ENCODE data around the gene TOPBP1. TPM values are rescaled to one million over a fixed set of nuclear protein-coding genes. Genes with fewer than 3 reads are reported as not detected.

TOPBP1 gene
- total RNA-seq, 1 experiment from 2014 or later = 51.5 TPM

- Histone ChIP-seq H3K4ac (ENCODE audit: low read depth, low read length) (no peak overlapping the region), H3K14ac (ENCODE audit: insufficient read depth, low read length) (no peak overlapping the region), H2AK5ac (ENCODE audit: insufficient read length, low read length) (no peak overlapping the region), H3K79me2 (ENCODE audit: insufficient read depth, low read length) (no peaks in the 10 kb centered on the region), H3K9ac (ENCODE audit: extremely low read depth, insufficient read length, low read length) (no peak overlapping the region), H3K27me3 (ENCODE audit: insufficient read depth, low read length) (no peaks in the 10 kb centered on the region), H4K8ac (replicated peaks; ENCODE audit: insufficient read length, low read depth, low read length) (no peak overlapping the region), H3K4me2 (ENCODE audit: insufficient read depth, insufficient read length, low read length) (no peak overlapping the region), H4K91ac (ENCODE audit: insufficient read length, low read depth, low read length) (no peak overlapping the region), H2BK120ac (ENCODE audit: low read depth, low read length, poor library complexity, severe bottlenecking) (no peak overlapping the region), H3K18ac (ENCODE audit: insufficient read length, low read depth, low read length) (no peak overlapping the region), H2BK15ac (ENCODE audit: low read depth, low read length) (no peak overlapping the region), H2BK12ac (ENCODE audit: insufficient read length, low read depth, low read length) (no peak overlapping the region), H3K4me1 (ENCODE audit: insufficient read depth, low read length) (no peaks in the 10 kb centered on the region), H2BK20ac (ENCODE audit: low read depth, low read length, poor library complexity, severe bottlenecking) (no peak overlapping the region), H3K79me1 (ENCODE audit: insufficient read depth, low read depth, low read length, poor library complexity, severe bottlenecking) (no peaks in the 10 kb centered on the region), H3T11ph (ENCODE audit: low read length) (no peak overlapping the region), H4K20me1 (ENCODE audit: control insufficient read depth, insufficient read depth, insufficient read length) (no peaks in the 10 kb centered on the region), H2BK5ac (ENCODE audit: insufficient read length, low read length) (no peak overlapping the region), H3K23me2 (ENCODE audit: insufficient read length, low read depth, low read length, poor library complexity, severe bottlenecking) (no peaks in the 10 kb centered on the region), H3K56ac (ENCODE audit: insufficient read length, low read depth, low read length) (no peak overlapping the region), H2AFZ (ENCODE audit: low read length) (no peak overlapping the region), H3K9me3 (ENCODE audit: control insufficient read depth, low read depth, low read length) (no peaks in the 10 kb centered on the region), H3K23ac (ENCODE audit: insufficient read length, low read depth, low read length) (no peak overlapping the region), H4K5ac (ENCODE audit: insufficient read length, low read depth, low read length) (no peak overlapping the region), H3K27ac (ENCODE audit: insufficient read length, low read depth, low read length) (no peak overlapping the region)
- H3K27ac Mint-ChIP-seq = no peak overlapping the region; a peak in 1 of 7 replicates
- H3K36me3 Mint-ChIP-seq (ENCODE audit: insufficient read depth in 1 of 3, low read depth in 3 of 3) = peaks cover 0 to 2% (median 0%) of the 10 kb centered on the region in 3 experiments; a peak in 2 of 7 replicates
- TF ChIP-seq, protein P1, sequence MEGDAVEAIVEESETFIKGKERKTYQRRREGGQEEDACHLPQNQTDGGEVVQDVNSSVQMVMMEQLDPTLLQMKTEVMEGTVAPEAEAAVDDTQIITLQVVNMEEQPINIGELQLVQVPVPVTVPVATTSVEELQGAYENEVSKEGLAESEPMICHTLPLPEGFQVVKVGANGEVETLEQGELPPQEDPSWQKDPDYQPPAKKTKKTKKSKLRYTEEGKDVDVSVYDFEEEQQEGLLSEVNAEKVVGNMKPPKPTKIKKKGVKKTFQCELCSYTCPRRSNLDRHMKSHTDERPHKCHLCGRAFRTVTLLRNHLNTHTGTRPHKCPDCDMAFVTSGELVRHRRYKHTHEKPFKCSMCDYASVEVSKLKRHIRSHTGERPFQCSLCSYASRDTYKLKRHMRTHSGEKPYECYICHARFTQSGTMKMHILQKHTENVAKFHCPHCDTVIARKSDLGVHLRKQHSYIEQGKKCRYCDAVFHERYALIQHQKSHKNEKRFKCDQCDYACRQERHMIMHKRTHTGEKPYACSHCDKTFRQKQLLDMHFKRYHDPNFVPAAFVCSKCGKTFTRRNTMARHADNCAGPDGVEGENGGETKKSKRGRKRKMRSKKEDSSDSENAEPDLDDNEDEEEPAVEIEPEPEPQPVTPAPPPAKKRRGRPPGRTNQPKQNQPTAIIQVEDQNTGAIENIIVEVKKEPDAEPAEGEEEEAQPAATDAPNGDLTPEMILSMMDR (conservative IDR thresholded peaks at IDR 0.05) = no peak
- no peak for DNase-seq
- H3K4me3 Mint-ChIP-seq = no peak overlapping the region
- peaks cover 0 to 4% of the 10 kb centered on the region in 2 experiments; a peak in 2 of 5 replicates for H3K9me3 Mint-ChIP-seq
- no peaks in the 10 kb centered on the region for H3K4me1 Mint-ChIP-seq
- H3K27me3 Mint-ChIP-seq (ENCODE audit: low read depth) = no peaks in the 10 kb centered on the region
- no CpG with 5 or more reads among the region's 2 CpGs for whole genome bisulfite sequencing (ENCODE audit: extremely low coverage, insufficient read length, low lambda C conversion rate)
Observed at GRCh38 chr3:133697960-133698359, 36.2 kb upstream of the TOPBP1 start.

Measured in H9 (cell line).